Renal cortex interstitium (tissue), 11 donors: ENCODE results near the gene IRAK1BP1. TPM values are rescaled to one million over a fixed set of nuclear protein-coding genes. Genes with fewer than 3 reads are reported as not detected.

Experiments used
- DNase-seq, 11 donors: peaks; one replicate each; pipeline ENCODE4 v3.0.0-alpha.2; 2013; ENCODE audit warnings: low read depth in 9 of 11, low spot score in 4 of 11; ENCODE audit errors: extremely low read depth in 1 of 11
- polyA plus RNA-seq, 3 donors: library from polyadenylated mRNA; unstranded; fragments of 120-200 nt; gene quantifications; one replicate each; pipeline ENCODE4 v1.2.1, GENCODE V29; 2013; ENCODE audit not compliant: insufficient read length in 3 of 3

Gene IRAK1BP1
- polyA plus RNA-seq, 3 donors, result 8.9 to 16.3 (median 14.6) TPM

GRCh38 chr6:78947962-78948361 lies 80.6 kb downstream of the IRAK1BP1 start:
- DNase-seq, result no peak

DNA sequence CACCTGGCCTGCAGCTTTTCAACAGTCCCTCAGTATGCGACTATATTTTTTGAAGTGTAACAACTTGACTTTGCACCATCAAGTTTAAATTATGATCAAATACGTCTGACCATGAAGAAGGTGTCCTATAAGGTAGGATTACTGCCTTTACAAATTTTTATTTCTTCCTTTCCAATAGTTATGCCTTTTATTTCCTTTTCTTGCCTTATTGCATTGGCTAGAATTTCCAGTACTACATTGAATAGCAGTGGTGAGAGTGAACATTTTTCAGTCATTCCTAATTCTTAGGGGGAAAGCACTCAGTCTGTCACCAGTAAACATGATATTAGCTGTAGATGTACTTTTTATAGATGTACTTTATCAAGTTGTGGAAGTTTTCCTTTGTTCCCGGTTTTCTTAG lies 81.4 kb downstream of the IRAK1BP1 start:
- no peak for DNase-seq

DNA sequence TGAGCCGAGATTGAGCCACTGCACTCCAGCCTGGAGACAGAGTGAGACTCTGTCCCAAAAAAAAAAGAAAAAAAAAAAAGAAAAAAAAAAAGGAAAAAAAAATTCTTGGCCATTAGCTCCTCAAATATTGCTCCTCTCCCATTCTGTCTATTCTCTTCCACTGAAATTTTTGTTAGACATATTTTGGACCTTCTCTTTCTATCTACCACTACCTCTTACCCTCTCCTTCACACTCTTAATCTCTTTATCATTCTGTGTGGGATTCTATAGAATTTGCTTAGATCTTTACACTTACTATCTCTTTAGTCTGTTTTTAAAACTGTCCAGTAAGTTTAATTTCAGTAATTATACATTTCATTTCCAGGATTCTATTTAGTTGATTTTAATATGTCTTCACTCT lies 85.0 kb downstream of the IRAK1BP1 start:
- DNase-seq, result no peak

Other genes starting within 250 kb of the IRAK1BP1 start
- 10 to 100 TPM; 51.8 to 63.1 (median 57.1) TPM for gene PHIP, start 210.7 kb downstream of the IRAK1BP1 start, polyA plus RNA-seq